NCI-H226 (cell line): ENCODE data around the gene SDR9C7.
"Not testable (repeated sequence)": the region's sequence is repeated elsewhere in the genome, so short reads cannot be mapped to it uniquely, and the experiment has no call there.

ENCODE experiments used
- DNase-seq: peaks from one replicate; pipeline ENCODE4 v3.0.0-alpha.2; 2015

The SDR9C7 gene

GRCh38 chr12:56914256-56914655, 20.0 kb downstream of the SDR9C7 start:
- no peak for DNase-seq

- DNase-seq = not testable (repeated sequence)
Measured at GRCh38 chr12:56909403-56909802, 24.8 kb downstream of the SDR9C7 start.

GRCh38 chr12:56908136-56908535, 26.1 kb downstream of the SDR9C7 start:
- no peak for DNase-seq

- DNase-seq = no peak
Measured at GRCh38 chr12:56905852-56906251, 28.4 kb downstream of the SDR9C7 start.

- no peak for DNase-seq
Measured at GRCh38 chr12:56903374-56903773, 30.8 kb downstream of the SDR9C7 start.

GRCh38 chr12:56901313-56901712, 32.9 kb downstream of the SDR9C7 start:
- DNase-seq = not testable (repeated sequence)

GRCh38 chr12:56900583-56900982, 33.6 kb downstream of the SDR9C7 start:
- peak; percentile 49 for DNase-seq

- no peak for DNase-seq
Measured at GRCh38 chr12:56898938-56899337, 35.3 kb downstream of the SDR9C7 start.

GRCh38 chr12:56897844-56898361, 36.3 kb downstream of the SDR9C7 start:
- peak; percentile 48 for DNase-seq

GRCh38 chr12:56896082-56896481, 38.1 kb downstream of the SDR9C7 start:
- no peak for DNase-seq

- peak; percentile 43 for DNase-seq
Measured at GRCh38 chr12:56894698-56895368, 39.4 kb downstream of the SDR9C7 start.

GRCh38 chr12:56891885-56892284, 42.3 kb downstream of the SDR9C7 start:
- DNase-seq = not testable (repeated sequence)

GRCh38 chr12:56886319-56886718, 47.9 kb downstream of the SDR9C7 start:
- DNase-seq = no peak

- DNase-seq = no peak
Measured at GRCh38 chr12:56885316-56885715, 48.9 kb downstream of the SDR9C7 start.

GRCh38 chr12:56884421-56884820, 49.8 kb downstream of the SDR9C7 start:
- DNase-seq = no peak

GRCh38 chr12:56882407-56882806, 51.8 kb downstream of the SDR9C7 start:
- peak; percentile 30 for DNase-seq

GRCh38 chr12:56880125-56880992, 53.8 kb downstream of the SDR9C7 start:
- peak; percentile 75 for DNase-seq

- DNase-seq = not testable (repeated sequence)
Measured at GRCh38 chr12:56879240-56880124, 54.7 kb downstream of the SDR9C7 start.

- peak; percentile 94 for DNase-seq
Measured at GRCh38 chr12:56878010-56878339, 56.2 kb downstream of the SDR9C7 start.

GRCh38 chr12:56877195-56878009, 56.8 kb downstream of the SDR9C7 start:
- peak; percentile 34 for DNase-seq

GRCh38 chr12:56874821-56875220, 59.4 kb downstream of the SDR9C7 start:
- no peak for DNase-seq

- DNase-seq = no peak
Measured at GRCh38 chr12:56873382-56873781, 60.8 kb downstream of the SDR9C7 start.
